GM12872 (cell line): Measurements from ENCODE around the gene KIAA0753.

Experiments
- TF ChIP-seq, protein P1 (sequence below): IDR thresholded peaks from 3 replicates; pipeline ENCODE4 v1.5.1; 2011; ENCODE audit warnings: low read depth, mild to moderate bottlenecking, low read length, moderate library complexity; ENCODE audit not compliant: insufficient read depth

KIAA0753 gene

DNA sequence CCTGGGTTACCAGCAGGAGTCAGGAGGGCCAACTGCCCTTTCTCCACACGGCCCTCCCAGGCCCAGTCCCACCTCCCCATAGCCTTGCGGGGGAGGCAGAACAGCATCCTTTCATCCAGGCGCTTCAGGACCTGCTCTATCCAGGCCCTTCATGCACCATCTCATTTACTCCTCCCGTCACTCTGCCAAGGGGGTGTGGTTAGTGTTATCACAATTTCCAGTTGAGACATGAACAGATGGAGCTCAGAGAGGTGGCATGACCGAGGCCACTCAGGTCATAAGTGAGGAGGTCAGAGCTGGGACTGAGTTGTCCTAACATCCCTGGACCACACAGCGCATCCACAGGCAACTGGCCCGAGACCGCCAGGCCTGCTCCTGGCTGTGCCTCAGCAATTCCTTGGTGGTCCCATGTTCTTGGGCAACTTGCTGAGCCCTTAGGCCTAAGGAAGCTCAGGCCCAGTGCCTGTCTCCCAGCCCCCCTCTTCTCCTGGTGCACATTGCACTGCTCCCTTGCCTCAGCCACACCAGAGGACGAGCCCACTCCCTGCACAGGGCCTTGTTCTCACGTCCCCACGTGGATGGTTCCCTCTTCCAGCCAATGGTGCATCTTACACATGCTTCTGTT, 34.8 kb upstream of the KIAA0753 start:
- TF ChIP-seq, protein P1, sequence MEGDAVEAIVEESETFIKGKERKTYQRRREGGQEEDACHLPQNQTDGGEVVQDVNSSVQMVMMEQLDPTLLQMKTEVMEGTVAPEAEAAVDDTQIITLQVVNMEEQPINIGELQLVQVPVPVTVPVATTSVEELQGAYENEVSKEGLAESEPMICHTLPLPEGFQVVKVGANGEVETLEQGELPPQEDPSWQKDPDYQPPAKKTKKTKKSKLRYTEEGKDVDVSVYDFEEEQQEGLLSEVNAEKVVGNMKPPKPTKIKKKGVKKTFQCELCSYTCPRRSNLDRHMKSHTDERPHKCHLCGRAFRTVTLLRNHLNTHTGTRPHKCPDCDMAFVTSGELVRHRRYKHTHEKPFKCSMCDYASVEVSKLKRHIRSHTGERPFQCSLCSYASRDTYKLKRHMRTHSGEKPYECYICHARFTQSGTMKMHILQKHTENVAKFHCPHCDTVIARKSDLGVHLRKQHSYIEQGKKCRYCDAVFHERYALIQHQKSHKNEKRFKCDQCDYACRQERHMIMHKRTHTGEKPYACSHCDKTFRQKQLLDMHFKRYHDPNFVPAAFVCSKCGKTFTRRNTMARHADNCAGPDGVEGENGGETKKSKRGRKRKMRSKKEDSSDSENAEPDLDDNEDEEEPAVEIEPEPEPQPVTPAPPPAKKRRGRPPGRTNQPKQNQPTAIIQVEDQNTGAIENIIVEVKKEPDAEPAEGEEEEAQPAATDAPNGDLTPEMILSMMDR, result no peak

DNA sequence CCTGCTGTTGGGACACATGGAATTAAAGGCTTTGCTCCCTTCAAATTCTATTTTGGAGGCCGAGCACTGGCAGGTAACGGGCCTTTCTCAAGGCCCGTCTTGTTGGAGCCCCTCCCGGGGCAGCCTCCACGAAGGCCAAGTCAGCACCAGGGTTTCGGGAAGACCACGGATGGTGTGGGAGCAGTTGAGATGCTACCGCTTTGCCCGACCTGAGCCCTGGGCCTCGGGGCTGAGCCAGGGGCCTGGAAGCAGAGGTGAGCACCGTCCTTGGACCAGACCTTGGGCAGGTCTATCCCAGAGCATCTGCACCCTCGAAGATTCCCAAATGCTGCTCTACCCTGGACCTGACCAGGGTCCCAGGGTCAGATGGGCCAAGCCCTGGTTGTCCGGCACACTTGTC, 34.1 kb upstream of the KIAA0753 start:
- TF ChIP-seq, protein P1, result no peak

DNA sequence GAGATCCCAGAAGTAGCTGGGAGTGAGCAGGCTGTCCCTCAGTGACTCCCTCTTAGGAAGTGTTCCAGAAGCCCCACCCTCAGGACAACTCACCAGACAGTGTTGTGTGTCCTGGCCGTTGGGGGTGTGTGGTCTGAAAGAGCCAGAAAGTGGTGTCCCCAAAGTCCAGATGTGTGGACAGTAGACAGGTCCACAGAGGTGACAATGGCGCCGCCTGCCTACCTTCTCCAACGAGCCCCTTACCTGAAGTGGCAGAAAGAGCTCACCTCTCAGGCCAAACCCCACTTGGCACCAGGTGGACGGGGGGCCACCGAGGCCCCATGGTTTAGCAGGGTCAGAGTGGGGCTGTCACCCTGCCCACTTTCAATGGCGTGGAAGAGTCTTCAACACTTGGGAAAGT, 30.9 kb upstream of the KIAA0753 start:
- TF ChIP-seq, protein P1, result no peak

DNA sequence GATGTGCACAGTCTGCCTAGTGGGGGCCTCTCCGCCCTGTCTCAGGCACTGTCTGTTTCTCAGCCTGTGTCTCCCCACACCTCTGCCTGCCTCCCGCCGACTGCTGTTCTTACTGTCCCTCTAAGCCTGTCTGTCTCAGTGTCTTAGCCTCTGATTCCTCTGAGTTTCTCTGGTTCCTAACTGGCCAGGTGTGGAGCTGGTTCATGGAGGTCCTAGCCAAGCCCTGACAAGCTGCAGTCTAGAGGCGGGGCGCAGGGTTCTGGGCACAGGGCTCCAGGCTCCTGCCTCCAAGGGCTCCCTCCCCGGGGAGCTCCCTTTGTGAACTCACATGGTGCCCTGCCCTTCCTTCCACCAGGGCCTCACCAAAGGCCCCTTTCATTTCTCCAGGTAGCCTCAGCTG, 30.5 kb upstream of the KIAA0753 start:
- TF ChIP-seq, protein P1, result no peak

DNA sequence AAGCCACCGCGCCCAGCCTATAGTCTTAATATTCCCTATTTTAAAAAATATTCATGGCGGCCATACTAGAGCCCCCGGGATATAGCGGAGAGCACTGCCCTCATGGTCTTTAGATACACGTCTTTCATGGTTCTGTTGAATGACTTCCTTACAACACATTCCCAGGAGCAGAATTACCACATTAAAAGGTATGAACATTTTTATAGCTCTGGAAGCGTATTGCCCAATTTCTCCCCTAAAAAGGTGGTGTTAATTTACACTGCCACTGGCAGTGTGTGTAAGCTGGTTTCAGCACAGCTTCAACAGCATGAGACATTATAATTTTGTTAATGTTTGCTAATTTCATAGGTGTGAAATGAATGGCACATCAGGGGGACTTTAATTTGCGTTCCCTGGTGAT, 30.1 kb upstream of the KIAA0753 start:
- TF ChIP-seq, protein P1, result no peak

DNA sequence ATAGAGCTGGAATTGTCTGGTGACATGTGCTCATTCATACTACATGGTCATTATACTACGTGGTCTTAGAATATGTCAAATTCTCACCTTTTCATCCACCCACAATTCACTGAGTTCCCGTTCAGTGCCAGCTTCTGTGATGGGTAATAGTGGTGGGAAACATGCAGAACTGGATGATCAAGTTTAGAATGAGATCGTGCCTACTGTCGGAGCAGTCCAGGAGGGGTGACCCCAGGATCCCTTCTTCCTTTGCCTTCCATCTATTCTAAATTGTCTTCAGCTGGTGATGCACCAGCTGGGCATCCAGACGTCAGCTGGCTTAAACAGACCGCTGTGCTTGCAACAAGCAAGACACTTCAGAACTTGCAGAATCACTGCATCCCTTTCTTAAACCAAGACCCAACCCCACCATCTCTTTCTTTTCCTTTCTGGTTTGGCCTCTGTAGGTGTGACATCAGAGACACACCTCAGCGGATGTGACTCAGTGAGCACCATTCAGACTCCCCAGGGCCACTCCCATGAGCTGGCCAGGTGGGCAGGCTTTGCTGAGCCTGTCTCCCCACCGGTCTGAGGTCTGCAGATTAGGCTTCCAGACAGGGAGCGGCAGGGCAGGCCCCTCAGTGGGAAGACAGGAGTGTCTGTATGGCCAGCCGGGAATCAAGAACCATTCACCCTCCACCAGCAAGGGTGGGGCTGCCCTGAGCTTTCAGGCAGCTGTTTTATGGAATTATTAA, 29.1 kb upstream of the KIAA0753 start:
- TF ChIP-seq, protein P1, result no peak

DNA sequence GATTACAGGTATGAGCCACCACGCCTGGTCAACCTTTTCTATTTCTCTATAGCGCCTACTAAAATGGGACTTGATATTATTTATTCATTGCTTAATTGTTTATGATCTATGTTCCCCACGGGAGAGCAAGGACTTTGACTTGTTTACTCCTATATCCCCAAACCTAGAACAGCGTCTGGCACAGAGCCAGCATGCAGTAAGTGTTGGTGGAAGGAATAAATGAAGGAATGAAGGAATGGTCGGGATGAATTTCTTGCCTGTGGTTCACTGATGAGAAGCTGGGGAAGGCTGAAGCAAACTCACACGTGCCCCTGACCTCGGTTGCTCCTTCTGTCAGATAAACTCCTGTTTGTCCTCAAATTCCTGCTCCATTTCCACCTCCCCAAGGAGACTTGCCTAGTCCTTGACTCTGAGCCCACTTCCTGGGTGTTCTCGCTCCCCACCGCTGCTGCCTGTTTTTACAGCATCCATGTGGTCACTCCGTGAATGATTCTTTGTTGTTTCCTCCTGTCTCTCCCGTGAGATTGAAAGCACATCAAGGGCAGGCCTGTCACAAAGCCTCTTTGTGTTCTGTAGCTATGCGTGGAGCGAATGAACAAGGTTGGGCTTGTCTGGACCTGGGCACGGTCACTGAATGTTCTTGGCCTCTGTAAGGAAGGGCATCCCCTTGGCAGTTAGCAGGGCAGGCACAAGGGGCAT, 28.4 kb upstream of the KIAA0753 start:
- TF ChIP-seq, protein P1, result no peak
